Ectodermal cell (in vitro differentiated cells): ENCODE results near the gene MRM3.
"Not testable (repeated sequence)": the region's sequence is repeated elsewhere in the genome, so short reads cannot be mapped to it uniquely, and the experiment has no call there.

Experiments
- H3K27ac ChIP-seq: 2 replicates; pipeline ENCODE4 v1.7.0; 2013; ENCODE audit warnings: mild to moderate bottlenecking, low read depth, low read length; ENCODE audit not compliant: insufficient read depth, poor library complexity, severe bottlenecking
- H3K27me3 ChIP-seq: 2 replicates; pipeline ENCODE4 v1.7.0; 2013; ENCODE audit warnings: mild to moderate bottlenecking, low read length; ENCODE audit not compliant: insufficient read depth, control insufficient read depth, poor library complexity, severe bottlenecking
- H3K36me3 ChIP-seq: one replicate; pipeline ENCODE4 v1.7.0; 2013; ENCODE audit warnings: low read length; ENCODE audit not compliant: control insufficient read depth, insufficient read depth
- H3K4me1 ChIP-seq: one replicate; pipeline ENCODE4 v1.7.0; 2013; ENCODE audit warnings: low read length; ENCODE audit not compliant: control insufficient read depth, insufficient read depth
- H3K4me3 ChIP-seq: 2 replicates; pipeline ENCODE4 v1.7.0; 2013; ENCODE audit warnings: low read depth, low read length, control low read depth; ENCODE audit not compliant: insufficient read depth
- H3K9me3 ChIP-seq: 2 replicates; pipeline ENCODE4 v1.7.0; 2013; ENCODE audit warnings: mild to moderate bottlenecking, low read length, moderate library complexity; ENCODE audit not compliant: control insufficient read depth
- WGBS, 2 experiments: methylation state at CpG; one replicate each; pipeline ENCODE4 v1.1.7; 2013; ENCODE audit warnings: missing lambda C conversion rate in 2 of 2; 5-methylcytosine and 5-hydroxymethylcytosine counted together

Gene MRM3

DNA sequence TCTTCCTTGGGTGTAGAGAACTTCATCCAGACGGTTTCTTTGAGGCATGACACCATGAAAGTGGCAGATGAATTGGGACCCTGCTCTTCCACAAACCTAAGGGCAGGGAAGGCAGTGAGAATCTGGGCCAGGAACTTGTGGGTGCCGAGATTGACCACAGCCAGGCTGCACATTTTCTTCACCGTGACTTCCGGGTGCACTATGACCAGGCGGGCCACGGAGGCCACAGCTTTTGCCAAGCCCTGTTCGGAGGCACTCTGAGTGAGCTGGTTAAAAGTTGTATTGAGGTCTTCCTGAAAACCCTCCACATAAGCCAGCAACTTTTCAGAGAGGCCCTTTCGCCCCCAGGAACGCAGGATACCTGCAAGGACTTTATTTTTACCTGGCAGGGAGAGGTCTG lies 36.0 kb upstream of the MRM3 start:
- H3K27ac ChIP-seq: no peak overlapping the region
- H3K36me3 ChIP-seq: peaks cover 55% of the 10 kb centered on the region
- H3K9me3 ChIP-seq: no peaks in the 10 kb centered on the region
- H3K4me3 ChIP-seq: no peak overlapping the region
- H3K27me3 ChIP-seq: no peaks in the 10 kb centered on the region
- peaks cover 6% of the 10 kb centered on the region for H3K4me1 ChIP-seq
- WGBS, 2 experiments: 96 to 98% methylated on average over 9 of the region's 9 CpGs

DNA sequence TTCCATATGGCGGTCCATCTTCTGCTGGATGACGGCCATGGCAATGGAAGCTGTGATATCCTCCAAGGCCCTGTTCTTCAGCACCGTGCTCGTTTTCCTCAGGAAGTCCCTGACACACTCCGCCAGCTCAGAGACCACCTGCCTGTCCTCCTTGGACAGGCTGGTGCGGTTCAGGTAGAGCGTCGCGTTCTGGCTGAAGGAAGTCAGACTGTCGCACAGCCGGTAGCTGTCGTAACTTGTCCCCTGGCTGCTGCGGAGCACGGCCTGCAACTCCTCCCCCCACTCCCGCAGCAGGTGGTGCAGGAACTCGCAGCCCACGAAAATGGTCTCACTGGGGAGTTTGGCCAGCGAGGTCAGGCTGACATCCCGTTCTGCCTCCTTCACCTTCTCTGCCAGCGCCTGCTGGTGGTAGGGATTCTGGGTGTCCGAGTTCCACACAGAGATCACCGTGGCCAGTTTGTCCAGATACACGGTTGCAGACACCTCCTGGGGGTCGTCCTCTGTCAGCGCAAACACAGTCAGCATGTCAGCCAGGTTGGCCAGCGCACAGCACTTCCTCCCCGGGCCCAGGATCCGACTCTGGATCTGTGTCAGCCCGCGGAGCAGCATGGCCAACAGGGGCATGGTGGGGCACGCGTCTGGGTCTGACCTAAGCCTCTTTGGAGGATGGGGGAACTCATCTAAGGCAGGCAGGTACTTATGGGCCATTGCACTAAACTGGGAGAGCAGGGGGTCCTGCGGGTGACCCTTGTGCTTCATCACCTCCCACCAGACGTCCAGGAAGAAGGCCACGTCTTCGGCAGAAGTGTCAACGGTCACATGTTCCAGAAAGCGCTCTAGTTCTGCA lies 35.1 kb upstream of the MRM3 start:
- 94% methylated on average over 38 of the region's 38 CpGs for whole genome bisulfite sequencing, 2 experiments
- Histone ChIP-seq H3K27me3 (no peaks in the 10 kb centered on the region), H3K36me3 (peaks cover 47% of the 10 kb centered on the region), H3K4me3 (no peak overlapping the region), H3K27ac (no peak overlapping the region), H3K4me1 (peaks cover 6% of the 10 kb centered on the region), H3K9me3 (no peaks in the 10 kb centered on the region)

DNA sequence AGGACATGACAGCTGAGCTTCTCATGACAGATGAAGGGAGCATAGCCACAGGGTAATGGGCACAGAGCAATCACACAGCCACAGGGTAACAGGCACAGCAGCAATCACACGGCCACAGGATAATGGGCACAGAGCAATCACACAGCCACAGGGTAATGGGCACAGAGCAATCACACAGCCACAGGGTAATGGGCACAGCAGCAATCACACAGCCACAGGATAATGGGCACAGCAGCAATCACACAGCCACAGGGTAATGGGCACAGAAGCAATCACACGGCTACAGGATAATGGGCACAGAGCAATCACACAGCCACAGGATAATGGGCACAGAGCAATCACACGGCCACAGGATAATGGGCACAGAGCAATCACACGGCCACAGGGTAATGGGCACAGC lies 33.5 kb upstream of the MRM3 start:
- H3K4me1 ChIP-seq, H3K27ac ChIP-seq, H3K4me3 ChIP-seq, H3K9me3 ChIP-seq, H3K27me3 ChIP-seq: not testable (repeated sequence)
- peaks cover 43% of the 10 kb centered on the region for H3K36me3 ChIP-seq
- WGBS, 2 experiments: 92 to 97% methylated on average over 4 of the region's 4 CpGs

DNA sequence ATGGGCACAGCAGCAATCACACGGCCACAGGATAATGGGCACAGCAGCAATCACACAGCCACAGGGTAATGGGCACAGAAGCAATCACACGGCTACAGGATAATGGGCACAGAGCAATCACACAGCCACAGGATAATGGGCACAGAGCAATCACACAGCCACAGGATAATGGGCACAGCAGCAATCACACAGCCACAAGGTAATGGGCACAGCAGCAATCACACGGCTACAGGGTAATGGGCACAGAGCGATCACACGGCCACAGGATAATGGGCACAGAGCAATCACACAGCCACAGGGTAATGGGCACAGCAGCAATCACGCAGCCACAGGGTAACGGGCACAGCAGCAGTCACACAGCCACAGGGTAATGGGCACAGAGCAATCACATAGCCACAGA lies 32.8 kb upstream of the MRM3 start:
- WGBS, 2 experiments: 68 to 69% methylated on average over 7 of the region's 7 CpGs
- not testable (repeated sequence) for H3K27ac ChIP-seq, H3K9me3 ChIP-seq, H3K4me3 ChIP-seq, H3K4me1 ChIP-seq, H3K27me3 ChIP-seq
- H3K36me3 ChIP-seq: peaks cover 40% of the 10 kb centered on the region

DNA sequence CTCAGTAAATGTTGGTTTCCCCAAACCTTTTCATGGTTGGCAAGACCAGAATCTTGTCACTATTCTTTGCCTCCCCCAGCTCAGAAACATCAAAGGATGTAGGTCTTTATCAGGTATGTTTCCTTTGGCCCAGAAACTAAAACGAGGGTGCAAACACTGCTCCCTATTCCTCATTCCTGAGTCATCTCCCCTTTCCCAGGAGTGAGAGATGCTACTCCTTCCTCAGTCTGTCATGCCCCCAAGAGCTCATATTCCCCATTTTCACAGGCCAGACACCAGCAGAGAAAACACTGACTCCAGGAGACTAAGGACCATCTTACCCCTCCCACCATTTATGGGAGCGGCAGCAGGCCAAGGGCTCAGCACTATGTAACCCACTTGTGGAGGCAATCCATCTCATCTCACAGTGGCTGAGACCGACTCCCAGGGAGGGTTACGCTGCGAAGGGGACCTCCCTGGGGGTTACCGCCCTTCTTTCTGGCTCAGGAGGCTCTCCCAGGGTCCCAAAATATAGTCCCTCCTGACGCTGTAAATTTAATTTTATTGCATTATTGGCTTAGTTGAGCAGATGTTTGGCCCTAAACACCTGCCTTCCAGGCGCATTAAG lies 31.6 kb upstream of the MRM3 start:
- Histone ChIP-seq H3K4me3 (peak overlapping the region; percentile 93), H3K27ac (no peak overlapping the region), H3K4me1 (peaks cover 6% of the 10 kb centered on the region), H3K36me3 (peaks cover 30% of the 10 kb centered on the region), H3K9me3 (no peaks in the 10 kb centered on the region), H3K27me3 (no peaks in the 10 kb centered on the region)
- WGBS, 2 experiments: 89 to 91% methylated on average over 8 of the region's 8 CpGs

DNA sequence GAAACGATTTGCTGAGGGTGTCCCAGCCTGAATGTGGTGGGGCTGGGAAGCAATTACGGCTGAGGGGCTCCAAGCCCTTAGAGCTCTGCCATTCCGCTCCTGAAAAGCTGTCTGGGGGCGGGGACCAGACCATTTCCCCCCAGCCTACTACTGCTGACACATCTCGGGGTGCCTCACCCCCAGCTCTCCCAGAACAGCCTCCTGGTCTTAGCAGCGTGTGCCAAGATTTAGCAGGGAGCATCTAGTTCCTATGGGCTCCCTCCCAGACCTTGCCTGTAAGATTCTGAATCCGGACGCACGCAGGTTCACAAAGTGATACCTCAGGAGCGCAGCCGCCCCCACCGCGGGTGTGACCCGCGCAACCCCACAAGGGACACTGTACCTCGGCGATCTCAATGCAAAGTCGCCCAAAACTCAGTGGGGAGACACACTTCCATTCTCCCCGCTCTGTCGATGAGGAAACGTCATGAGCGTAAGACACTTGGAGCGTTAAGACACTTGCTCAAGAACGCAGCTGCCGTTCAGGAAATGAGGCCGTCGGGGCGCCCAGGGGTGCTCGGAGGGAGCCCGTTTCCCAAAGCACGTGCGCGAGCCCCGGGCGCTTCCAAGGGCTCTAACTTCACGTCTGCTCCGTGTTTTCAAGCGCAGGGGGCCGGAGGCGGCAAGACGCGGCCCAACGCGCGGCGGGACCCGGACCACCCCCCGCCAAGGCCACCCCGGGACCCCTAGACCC lies 30.7 kb upstream of the MRM3 start:
- H3K27me3 ChIP-seq: no peaks in the 10 kb centered on the region
- WGBS, 2 experiments: 4% methylated on average over 49 of the region's 49 CpGs

DNA sequence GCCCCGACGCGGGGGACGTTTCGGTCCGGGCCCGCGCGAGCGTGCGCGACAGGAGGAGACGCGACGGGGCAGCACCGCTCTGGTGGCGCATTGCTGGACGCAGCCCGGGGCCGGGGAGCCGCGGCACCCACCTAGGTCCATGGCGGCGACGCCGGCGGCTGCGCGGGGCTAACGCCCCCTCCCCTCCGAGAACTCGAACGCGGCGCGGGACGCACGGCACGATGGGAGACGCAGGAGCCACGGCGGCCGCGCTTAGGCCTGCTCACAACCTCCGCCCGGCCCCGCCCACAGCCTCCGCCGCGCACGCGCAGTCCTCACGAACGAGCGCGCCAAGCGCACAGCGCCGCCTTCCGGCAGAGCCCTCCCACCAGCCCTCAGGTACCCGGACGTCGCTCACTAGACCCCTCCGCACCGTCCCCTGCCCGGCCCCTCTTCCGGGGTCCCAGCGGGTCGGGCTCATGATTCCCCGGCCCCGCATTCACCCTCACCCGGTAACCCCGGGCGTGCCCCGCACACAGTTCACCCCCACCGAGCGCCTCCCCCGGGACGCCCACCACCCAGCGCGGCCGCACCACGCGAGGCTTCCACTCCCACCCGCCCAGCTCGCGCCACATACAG lies 30.0 kb upstream of the MRM3 start, which contains the start of gene GEMIN4:
Gene GEMIN4 (minus strand): TSS at position 263 of the 618 bp plus-strand sequence. CDS start 122 bp downstream, at position 141.
- H3K9me3 ChIP-seq: no peaks in the 10 kb centered on the region
- peak within 1 kb of the TSS; percentile 93 for H3K4me3 ChIP-seq
- peaks cover 6% of the 10 kb centered on the region for H3K4me1 ChIP-seq
- H3K27ac ChIP-seq: peak within 1 kb of the TSS; percentile 36
- WGBS, 2 experiments: 1% methylated on average over 87 of the region's 87 CpGs
- no peaks in the 10 kb centered on the region for H3K27me3 ChIP-seq
- peaks cover 16% of the 10 kb centered on the region for H3K36me3 ChIP-seq

More for the DNA sequence above, 30.7 kb upstream of the MRM3 start:
- H3K9me3 ChIP-seq: no peaks in the 10 kb centered on the region
- peaks cover 6% of the 10 kb centered on the region for H3K4me1 ChIP-seq
- H3K36me3 ChIP-seq: peaks cover 22% of the 10 kb centered on the region
- H3K4me3 ChIP-seq: peak overlapping the region; percentile 93
- no peak overlapping the region for H3K27ac ChIP-seq

DNA sequence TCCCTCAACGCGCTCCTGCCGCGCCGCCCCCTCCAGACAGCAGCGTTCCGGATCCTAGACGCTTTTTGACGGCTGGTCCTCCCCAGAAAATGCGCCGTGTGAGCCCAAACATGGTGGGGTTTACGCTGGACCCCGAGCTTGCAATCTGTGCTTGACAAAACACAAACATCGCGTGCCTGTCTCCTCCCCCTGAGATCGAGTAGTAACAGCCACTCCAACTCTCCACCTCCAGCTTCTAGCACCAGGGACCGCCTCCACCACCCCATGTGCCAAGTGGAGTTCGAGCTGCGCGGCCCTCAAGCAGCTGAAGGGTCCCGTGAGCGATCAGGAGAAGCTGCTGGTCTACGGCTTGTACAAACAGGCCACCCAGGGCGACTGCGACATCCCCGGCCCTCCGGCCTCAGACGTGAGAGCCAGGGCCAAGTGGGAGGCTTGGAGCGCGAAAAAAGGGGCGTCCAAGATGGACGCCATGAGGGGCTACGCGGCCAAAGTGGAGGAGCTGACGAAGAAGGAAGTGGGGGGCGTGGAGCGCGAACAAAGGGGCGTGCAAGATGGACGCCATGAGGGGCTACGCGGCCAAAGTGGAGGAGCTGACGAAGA lies 29.4 kb upstream of the MRM3 start:
- Histone ChIP-seq H3K9me3 (no peaks in the 10 kb centered on the region), H3K36me3 (peaks cover 10% of the 10 kb centered on the region), H3K4me1 (peaks cover 6% of the 10 kb centered on the region), H3K27ac (peak overlapping the region; percentile 36), H3K27me3 (no peaks in the 10 kb centered on the region), H3K4me3 (peak overlapping the region; percentile 93)
- WGBS, 2 experiments: 68% methylated on average over 40 to 43 of the region's 43 CpGs

DNA sequence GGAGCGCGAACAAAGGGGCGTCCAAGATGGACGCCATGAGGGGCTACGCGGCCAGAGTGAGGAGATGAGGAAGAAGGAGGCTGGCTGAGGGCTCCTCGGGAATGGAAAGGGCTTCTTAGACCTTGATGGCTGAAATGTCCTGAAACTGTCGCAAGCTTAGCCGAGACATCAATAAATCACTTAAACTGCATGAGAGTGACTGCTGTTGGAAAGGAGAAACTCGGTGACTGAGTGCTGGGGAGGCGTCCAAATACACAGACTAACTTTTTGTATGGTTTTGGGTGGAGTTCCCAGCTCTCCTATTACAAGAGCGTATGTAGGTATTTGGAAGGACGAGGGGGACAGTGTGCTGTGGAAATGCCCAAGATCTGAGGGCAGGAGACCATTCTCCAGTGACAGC lies 28.7 kb upstream of the MRM3 start:
- Histone ChIP-seq H3K27ac (no peak overlapping the region), H3K4me3 (no peak overlapping the region), H3K9me3 (no peaks in the 10 kb centered on the region), H3K4me1 (peaks cover 6% of the 10 kb centered on the region), H3K27me3 (no peaks in the 10 kb centered on the region), H3K36me3 (peaks cover 3% of the 10 kb centered on the region)
- WGBS, 2 experiments: 92 to 93% methylated on average over 13 of the region's 13 CpGs
